HEK293 (cell line): ENCODE data around the gene DNAJB1.

Experiments used
- CTCF ChIP-seq: fragments of 450-650 bp; formaldehyde crosslinking; IDR thresholded peaks from 2 replicates; pipeline ENCODE4 v1.5.1; 2016; ENCODE audit warnings: missing biosample characterization, missing genetic modification characterization
- KLF16 ChIP-seq: fragments of 450-650 bp; formaldehyde crosslinking; IDR thresholded peaks from 2 replicates; pipeline ENCODE4 v1.5.1; 2017; ENCODE audit warnings: missing biosample characterization, missing genetic modification characterization
- MYNN ChIP-seq: fragments of 450-650 bp; formaldehyde crosslinking; IDR thresholded peaks from 2 replicates; pipeline ENCODE4 v1.5.1; 2016; ENCODE audit warnings: missing biosample characterization, missing genetic modification characterization, borderline replicate concordance
- YY1 ChIP-seq: fragments of 450-650 bp; formaldehyde crosslinking; IDR thresholded peaks from 2 replicates; pipeline ENCODE4 v1.5.1; 2018; ENCODE audit warnings: missing biosample characterization, missing genetic modification characterization
- ZNF274 ChIP-seq, 2 experiments: fragments of 200-500 bp in 1 of 2; fragments of 450-650 bp in 1 of 2; sonication (Bioruptor generic) in 1 of 2; formaldehyde crosslinking in 1 of 2; IDR thresholded peaks; 2 replicates each; pipeline versions ENCODE4 v1.5.1 to v1.6.1; 2014 to 2016; ENCODE audit warnings: borderline replicate concordance in 1 of 2, inconsistent platforms in 1 of 2, low read length in 1 of 2, missing biosample characterization in 1 of 2, missing genetic modification characterization in 1 of 2

DNA sequence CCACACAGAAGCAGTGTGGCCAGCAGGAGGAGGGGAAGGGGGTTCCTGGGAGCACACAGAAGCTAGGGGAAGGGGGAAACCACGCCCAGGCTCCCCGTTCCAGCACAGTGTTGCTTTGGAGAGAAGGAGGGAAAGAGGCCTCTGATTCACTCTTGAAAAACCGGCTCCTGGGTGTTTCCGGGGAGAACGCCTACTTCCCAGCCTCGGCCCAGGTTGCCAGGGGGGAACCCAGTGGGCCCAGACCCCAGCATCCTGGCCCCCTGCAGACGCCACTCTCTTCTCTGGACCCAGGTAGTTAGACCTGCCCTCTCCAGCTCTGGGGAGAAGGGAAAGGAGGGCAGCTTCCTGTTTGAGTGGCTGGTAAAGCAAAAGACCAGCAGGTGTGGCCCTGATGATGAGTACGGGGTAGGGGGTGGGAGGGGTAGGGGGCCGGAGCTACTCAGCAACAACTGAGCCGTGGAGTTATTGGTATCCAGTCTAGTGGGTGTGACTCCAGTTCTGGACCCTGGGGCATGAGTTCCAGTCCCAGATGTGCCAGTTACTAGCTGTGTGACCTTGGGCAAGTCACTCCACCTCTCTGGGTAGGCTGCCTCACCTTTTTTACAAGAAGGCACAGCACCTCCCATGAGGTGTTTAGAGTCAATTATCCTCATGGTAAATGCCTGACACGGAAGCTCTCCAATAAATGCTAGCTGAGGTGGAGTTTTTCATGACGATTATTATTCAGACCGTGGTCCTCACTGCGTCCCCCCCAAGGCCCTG lies 23.1 kb downstream of the DNAJB1 start:
- TF ChIP-seq YY1 (tag by site-specific recombination) (no peak), CTCF (tag by site-specific recombination) (no peak), ZNF274 (IDR thresholded peaks at IDR 0.05; ENCODE audit: low read length) (no peak), ZNF274 (tag by site-specific recombination; IDR thresholded peaks at IDR 0.05; ENCODE audit: borderline replicate concordance) (no peak), MYNN (tag by site-specific recombination) (no peak), KLF16 (tag by site-specific recombination) (no peak)
